Esophagus muscularis mucosa (tissue), 4 donors: ENCODE measurements around the gene NT5E. TPM values are rescaled to one million over a fixed set of nuclear protein-coding genes. Genes with fewer than 3 reads are reported as not detected.

Experiments
- DNase-seq: peaks from one replicate; pipeline ENCODE4 v3.0.0-alpha.2; 2017; ENCODE audit errors: extremely low spot score
- H3K27ac ChIP-seq, 4 donors: fragments of 200-600 bp; sonication (generic); replicated peaks in 1 of 4; 1 replicate in 3 of 4; 2 replicates in 1 of 4; pipeline ENCODE4 v1.5.1; 2016 to 2019; ENCODE audit warnings: mild to moderate bottlenecking in 1 of 4
- H3K27me3 ChIP-seq, 4 donors: fragments of 200-600 bp; sonication (generic); one replicate each; pipeline versions ENCODE4 v1.5.1 to v1.6.0; 2016 to 2019
- H3K36me3 ChIP-seq, 4 donors: fragments of 200-600 bp; sonication (generic); one replicate each; pipeline ENCODE4 v1.5.1; 2016 to 2019
- H3K4me1 ChIP-seq, 4 donors: fragments of 200-600 bp; sonication (generic); one replicate each; pipeline ENCODE4 v1.5.1; 2016 to 2019
- H3K4me3 ChIP-seq, 4 donors: fragments of 200-600 bp; sonication (generic); 1 replicate in 2 of 4; 2 replicates in 2 of 4; pipeline ENCODE4 v1.5.1; 2016 to 2019; ENCODE audit warnings: mild to moderate bottlenecking in 4 of 4, moderate library complexity in 1 of 4
- H3K9me3 ChIP-seq, 4 donors: fragments of 200-600 bp; sonication (generic); 1 replicate in 3 of 4; 2 replicates in 1 of 4; pipeline ENCODE4 v1.5.1; 2016 to 2019
- EP300 ChIP-seq: sonication (generic); formaldehyde crosslinking; IDR thresholded peaks from one replicate; pipeline ENCODE4 v1.6.1; 2017; ENCODE audit warnings: antibody characterized with exemption
- POLR2A ChIP-seq: fragments of 450-650 bp; IDR thresholded peaks from one replicate; pipeline ENCODE4 v1.6.1; 2017; ENCODE audit warnings: antibody characterized with exemption, moderate library complexity, mild to moderate bottlenecking, low read depth
- POLR2AphosphoS5 ChIP-seq, 2 donors: sonication (generic); formaldehyde crosslinking; IDR thresholded peaks; one replicate each; pipeline ENCODE4 v1.6.1; 2017; ENCODE audit warnings: antibody characterized with exemption in 2 of 2
- WGBS: methylation state at CpG from one replicate; pipeline ENCODE4 v1.1.5; 2018; 5-methylcytosine and 5-hydroxymethylcytosine counted together
- intact Hi-C: fragments of 100-400 bp; cut with DNase I; formaldehyde crosslinking; loops from one replicate; pipeline ENCODE4 v1.15.1; 2023
- total RNA-seq, 4 donors: library from RNA; depleted of rRNA; stranded (reverse); fragments of >200 nt; gene quantifications; one replicate each; pipeline versions ENCODE4 v1.1.0 to v1.2.1, GENCODE V29; 2016
- TF ChIP-seq, protein P1 (sequence below), 3 experiments: fragments of 200-600 bp in 2 of 3; fragments of 450-650 bp in 1 of 3; sonication (generic) in 2 of 3; IDR thresholded peaks; one replicate each; pipeline ENCODE4 v1.5.1; 2017 to 2019; ENCODE audit warnings: antibody characterized with exemption in 3 of 3, mild to moderate bottlenecking in 2 of 3, moderate library complexity in 1 of 3

NT5E gene
- total RNA-seq, 4 donors from 2014 or later, result 10.4 to 29.7 (median 18.9) TPM

DNA sequence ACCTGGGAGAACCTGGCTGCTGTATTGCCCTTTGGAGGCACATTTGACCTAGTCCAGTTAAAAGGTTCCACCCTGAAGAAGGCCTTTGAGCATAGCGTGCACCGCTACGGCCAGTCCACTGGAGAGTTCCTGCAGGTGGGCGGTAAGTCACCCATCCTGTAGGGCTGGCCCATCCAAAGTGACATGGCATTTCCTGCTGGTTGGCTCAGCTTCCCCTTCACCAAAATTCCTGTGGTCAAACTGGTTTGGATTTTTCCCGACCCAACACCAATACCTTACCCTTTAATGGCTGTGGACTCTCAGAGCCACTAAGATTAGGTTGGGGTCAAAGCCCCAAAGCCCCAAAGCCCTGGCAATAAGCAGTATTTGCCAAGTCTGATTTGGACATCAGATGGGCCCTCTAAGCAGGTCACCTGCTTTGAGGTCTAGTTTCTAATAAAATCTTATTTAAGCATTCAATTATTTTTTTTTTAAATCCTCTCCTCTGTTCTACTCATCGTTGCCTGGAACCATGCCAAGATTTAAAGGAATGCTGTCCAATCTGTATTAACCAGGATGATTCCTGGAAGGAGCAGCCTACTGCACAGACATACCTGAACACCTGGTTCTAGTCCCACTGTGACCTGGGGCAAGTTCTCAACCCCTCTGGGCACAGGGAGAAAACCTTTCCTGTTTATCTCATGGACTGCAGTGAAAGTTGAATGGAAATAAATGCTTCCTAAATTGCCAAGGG, 40.8 kb downstream of the NT5E start:
- H3K9me3 ChIP-seq, result no peaks in the 10 kb centered on the region
- TF ChIP-seq, protein P1, sequence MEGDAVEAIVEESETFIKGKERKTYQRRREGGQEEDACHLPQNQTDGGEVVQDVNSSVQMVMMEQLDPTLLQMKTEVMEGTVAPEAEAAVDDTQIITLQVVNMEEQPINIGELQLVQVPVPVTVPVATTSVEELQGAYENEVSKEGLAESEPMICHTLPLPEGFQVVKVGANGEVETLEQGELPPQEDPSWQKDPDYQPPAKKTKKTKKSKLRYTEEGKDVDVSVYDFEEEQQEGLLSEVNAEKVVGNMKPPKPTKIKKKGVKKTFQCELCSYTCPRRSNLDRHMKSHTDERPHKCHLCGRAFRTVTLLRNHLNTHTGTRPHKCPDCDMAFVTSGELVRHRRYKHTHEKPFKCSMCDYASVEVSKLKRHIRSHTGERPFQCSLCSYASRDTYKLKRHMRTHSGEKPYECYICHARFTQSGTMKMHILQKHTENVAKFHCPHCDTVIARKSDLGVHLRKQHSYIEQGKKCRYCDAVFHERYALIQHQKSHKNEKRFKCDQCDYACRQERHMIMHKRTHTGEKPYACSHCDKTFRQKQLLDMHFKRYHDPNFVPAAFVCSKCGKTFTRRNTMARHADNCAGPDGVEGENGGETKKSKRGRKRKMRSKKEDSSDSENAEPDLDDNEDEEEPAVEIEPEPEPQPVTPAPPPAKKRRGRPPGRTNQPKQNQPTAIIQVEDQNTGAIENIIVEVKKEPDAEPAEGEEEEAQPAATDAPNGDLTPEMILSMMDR (IDR thresholded peaks at IDR 0.05), result no peak
- TF ChIP-seq POLR2AphosphoS5 (IDR thresholded peaks at IDR 0.05), result no peak
- no peak for TF ChIP-seq EP300
- no peak for TF ChIP-seq POLR2A
- H3K4me3 ChIP-seq, result no peak overlapping the region
- 79% methylated on average over 6 of the region's 6 CpGs for WGBS
- H3K27ac ChIP-seq, result no peak overlapping the region
- no peaks in the 10 kb centered on the region for H3K4me1 ChIP-seq
- intact Hi-C loops, result no loop called here
- no peaks in the 10 kb centered on the region for H3K27me3 ChIP-seq
- DNase-seq, result no peak
- peaks cover 0 to 4% (median 0%) of the 10 kb centered on the region in 4 donors for H3K36me3 ChIP-seq

- no peaks in the 10 kb centered on the region for H3K4me1 ChIP-seq
- WGBS, result 90% methylated on average over 1 of the region's 1 CpG
- H3K36me3 ChIP-seq, result peaks cover 0 to 4% (median 0%) of the 10 kb centered on the region in 4 donors
- H3K27ac ChIP-seq, result no peak overlapping the region
- TF ChIP-seq POLR2AphosphoS5 (IDR thresholded peaks at IDR 0.05) (no peak), POLR2A (no peak), EP300 (no peak)
- TF ChIP-seq, protein P1 (IDR thresholded peaks at IDR 0.05), result no peak
- H3K27me3 ChIP-seq, result no peaks in the 10 kb centered on the region
- no peak for DNase-seq
- intact Hi-C loops, result no loop called here
- no peak overlapping the region for H3K4me3 ChIP-seq
- H3K9me3 ChIP-seq, result no peaks in the 10 kb centered on the region
Observed at GRCh38 chr6:85493389-85493788, 43.5 kb downstream of the NT5E start.

DNA sequence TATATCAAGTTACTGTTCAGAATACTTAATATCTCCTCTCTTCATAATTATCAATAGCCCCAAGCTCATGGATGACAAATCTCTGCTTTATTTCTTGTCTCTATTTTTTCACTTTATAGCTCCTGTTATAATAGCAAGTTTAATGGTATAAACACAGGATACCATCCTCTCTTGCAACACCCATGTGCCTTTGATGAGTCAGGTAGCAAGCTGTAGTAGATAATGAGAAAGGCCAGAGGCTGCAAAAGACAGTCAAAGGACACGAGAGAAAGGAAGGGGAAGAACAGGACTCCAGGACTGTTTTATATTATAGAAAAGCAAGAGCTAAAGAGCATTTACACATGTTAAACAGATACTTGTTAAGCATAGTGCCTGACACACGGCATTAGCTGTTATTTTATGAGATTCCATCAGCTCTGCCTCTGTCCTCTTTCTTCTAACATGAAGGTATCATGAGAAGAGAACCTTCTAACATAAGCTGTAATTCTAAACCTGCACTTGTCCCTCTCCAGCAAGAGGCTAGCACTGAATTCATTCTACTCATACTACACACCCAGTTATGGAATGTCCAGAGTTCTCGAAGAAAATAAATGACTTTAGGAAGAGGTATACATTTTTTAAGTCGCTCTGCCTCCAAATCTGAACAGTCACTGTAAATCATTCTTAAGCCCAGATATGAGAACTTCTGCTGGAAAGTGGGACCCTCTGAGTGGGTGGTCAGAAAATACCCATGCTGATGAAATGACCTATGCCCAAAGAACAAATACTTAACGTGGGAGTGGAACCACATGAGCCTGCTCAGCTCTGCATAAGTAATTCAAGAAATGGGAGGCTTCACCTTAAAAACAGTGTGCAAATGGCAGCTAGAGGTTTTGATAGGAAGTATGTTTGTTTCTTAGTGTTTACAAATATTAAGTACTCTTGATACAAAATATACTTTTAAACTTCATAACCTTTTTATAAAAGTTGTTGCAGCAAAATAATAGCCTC, 45.0 kb downstream of the NT5E start:
- no peaks in the 10 kb centered on the region for H3K9me3 ChIP-seq
- H3K36me3 ChIP-seq, result peaks cover 0 to 4% (median 0%) of the 10 kb centered on the region in 4 donors
- peaks cover 0 to 7% (median 0%) of the 10 kb centered on the region in 4 donors for H3K4me1 ChIP-seq
- DNase-seq, result no peak
- H3K27ac ChIP-seq, result no peak overlapping the region
- 61% methylated on average over 5 of the region's 5 CpGs for WGBS
- no peak overlapping the region for H3K4me3 ChIP-seq
- H3K27me3 ChIP-seq, result no peaks in the 10 kb centered on the region
- intact Hi-C loops, result no loop called here
- TF ChIP-seq POLR2AphosphoS5 (IDR thresholded peaks at IDR 0.05) (no peak), EP300 (no peak), POLR2A (no peak)
- TF ChIP-seq, protein P1 (IDR thresholded peaks at IDR 0.05), result no peak

GRCh38 chr6:85496009-85496579, 46.2 kb downstream of the NT5E start:
- 87% methylated on average over 8 of the region's 8 CpGs for WGBS
- Histone ChIP-seq H3K36me3 (peaks cover 0 to 4% (median 0%) of the 10 kb centered on the region in 4 donors), H3K27ac (no peak overlapping the region), H3K4me3 (no peak overlapping the region), H3K4me1 (peaks cover 0 to 7% (median 0%) of the 10 kb centered on the region in 4 donors), H3K9me3 (no peaks in the 10 kb centered on the region), H3K27me3 (no peaks in the 10 kb centered on the region)
- TF ChIP-seq, protein P1 (IDR thresholded peaks at IDR 0.05), result no peak
- no peak for TF ChIP-seq POLR2A
- TF ChIP-seq EP300, result no peak
- no peak for TF ChIP-seq POLR2AphosphoS5 (IDR thresholded peaks at IDR 0.05)
- DNase-seq, result no peak
- intact Hi-C loops, result no loop called here
